Muscle of leg (tissue), 11 donors: ENCODE data around the gene KCP. TPM values are rescaled to one million over a fixed set of nuclear protein-coding genes. Genes with fewer than 3 reads are reported as not detected.
"Not testable (repeated sequence)": the region's sequence is repeated elsewhere in the genome, so short reads cannot be mapped to it uniquely, and the experiment has no call there.

Source experiments
- DNase-seq: peaks from one replicate; pipeline ENCODE4 v3.0.0; 2013
- H3K27ac ChIP-seq: one replicate; pipeline ENCODE4 v1.5.1; 2013; ENCODE audit warnings: mild to moderate bottlenecking, low read length, control low read depth
- H3K27me3 ChIP-seq: one replicate; pipeline ENCODE4 v1.6.1; 2013; ENCODE audit warnings: low read length; ENCODE audit not compliant: control insufficient read depth, insufficient read depth
- H3K36me3 ChIP-seq: one replicate; pipeline ENCODE4 v1.6.1; 2013; ENCODE audit warnings: low read length; ENCODE audit not compliant: control insufficient read depth, insufficient read depth
- H3K4me1 ChIP-seq: one replicate; pipeline ENCODE4 v1.6.1; 2013; ENCODE audit warnings: low read length; ENCODE audit not compliant: control insufficient read depth, insufficient read depth
- H3K4me3 ChIP-seq: one replicate; pipeline ENCODE4 v1.5.1; 2013; ENCODE audit warnings: low read length, control low read depth
- H3K9me3 ChIP-seq: replicated peaks from 2 replicates; pipeline ENCODE4 v1.6.1; 2013; ENCODE audit warnings: low read depth, low read length; ENCODE audit not compliant: control insufficient read depth
- WGBS: methylation state at CpG from one replicate; pipeline ENCODE4 v1.1.5; 2013; ENCODE audit warnings: missing lambda C conversion rate; ENCODE audit not compliant: insufficient coverage; 5-methylcytosine and 5-hydroxymethylcytosine counted together
- polyA plus RNA-seq, 8 donors: library from polyadenylated mRNA; unstranded; fragments of 120-200 nt; gene quantifications; one replicate each; pipeline versions ENCODE4 v1.2.1 to v1.2.3, GENCODE V29; 2013; ENCODE audit warnings: inconsistent platforms in 1 of 8, low replicate concordance in 1 of 8; ENCODE audit not compliant: insufficient read length in 8 of 8, insufficient read depth in 1 of 8
- total RNA-seq: library from RNA; stranded (reverse); fragments of 120-200 nt; gene quantifications from one replicate; pipeline ENCODE4 v1.2.4, GENCODE V29; 2013

Gene KCP
- total and polyA plus RNA-seq, 9 donors = 0.50 to 1.8 (median 1.1) TPM

DNA sequence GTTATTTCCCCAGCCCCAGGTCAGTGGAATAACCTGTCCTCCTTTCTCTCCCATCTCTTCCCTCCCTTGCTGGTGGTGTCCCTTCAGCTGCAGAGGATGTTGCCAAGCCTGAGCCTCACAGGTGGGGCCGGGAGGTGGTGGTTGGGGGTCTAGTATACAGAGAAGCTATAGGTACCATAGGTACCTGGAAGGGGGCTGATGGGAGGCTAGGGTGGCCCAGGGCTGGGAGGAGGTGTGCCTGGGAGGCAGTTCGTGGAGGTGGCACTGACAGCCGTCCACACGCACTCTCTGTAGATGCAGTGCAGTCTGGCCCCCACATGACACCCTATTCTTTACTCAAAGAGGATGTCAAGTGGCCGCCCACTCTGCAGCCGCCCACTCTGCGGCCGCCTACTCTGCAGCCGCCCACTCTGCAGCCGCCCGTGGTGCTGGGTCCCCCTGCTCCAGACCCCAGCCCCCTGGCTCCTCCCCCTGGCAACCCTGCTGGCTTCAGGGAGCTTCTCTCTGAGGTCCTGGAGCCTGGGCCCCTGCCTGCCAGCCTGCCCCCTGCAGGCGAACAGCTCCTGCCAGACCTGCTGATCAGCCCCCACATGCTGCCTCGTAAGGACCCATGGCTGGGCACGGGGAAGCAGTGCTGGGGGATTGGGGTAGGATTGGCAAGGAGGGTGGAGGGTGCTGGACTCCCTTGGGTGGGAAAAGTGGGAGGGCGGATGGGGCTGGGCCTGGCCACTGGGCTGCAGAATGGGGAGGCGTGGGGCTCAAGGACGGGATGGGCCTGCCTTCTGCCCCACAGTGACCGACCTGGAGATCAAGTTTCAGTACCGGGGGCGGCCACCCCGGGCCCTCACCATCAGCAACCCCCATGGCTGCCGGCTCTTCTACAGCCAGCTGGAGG is 36.7 kb upstream of the KCP start:
- no peak for DNase-seq
- 74% methylated on average over 16 of the region's 22 CpGs for WGBS
- no peak overlapping the region for H3K4me3 ChIP-seq

DNA sequence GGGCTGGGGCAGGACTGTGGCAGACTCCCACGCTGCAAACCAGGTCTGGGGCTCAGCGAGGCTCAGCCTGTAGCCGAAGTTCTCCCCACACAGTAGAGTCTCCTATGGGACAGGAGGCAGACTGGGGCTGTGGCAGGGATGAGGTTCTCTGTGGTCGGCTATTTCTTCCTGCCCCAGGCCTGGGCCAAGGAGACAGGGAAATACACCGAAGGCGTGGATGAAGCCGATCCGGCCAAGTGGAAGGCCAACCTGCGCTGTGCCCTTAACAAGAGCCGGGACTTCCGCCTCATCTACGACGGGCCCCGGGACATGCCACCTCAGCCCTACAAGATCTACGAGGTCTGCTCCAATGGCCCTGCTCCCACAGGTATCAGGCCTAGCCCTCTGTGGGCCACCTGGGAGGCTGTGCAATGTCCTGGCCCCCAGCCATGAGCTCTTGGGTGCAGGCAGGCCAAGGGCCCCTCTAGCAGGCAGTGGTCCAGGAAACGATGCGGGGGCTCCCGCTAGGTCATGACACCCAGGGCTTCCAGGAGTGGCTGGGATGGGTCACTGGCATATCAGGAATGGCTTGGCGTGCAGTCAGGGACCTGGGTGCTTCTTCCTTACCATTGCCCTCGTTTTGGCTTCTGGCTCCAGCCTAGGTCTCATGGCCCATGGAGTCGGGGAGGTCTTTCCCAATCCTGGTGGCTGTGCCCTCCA is 35.3 kb upstream of the KCP start:
- Histone ChIP-seq H3K4me3 (no peak overlapping the region), H3K9me3 (no peaks in the 10 kb centered on the region), H3K36me3 (no peaks in the 10 kb centered on the region), H3K4me1 (peaks cover 12% of the 10 kb centered on the region), H3K27me3 (peaks cover 10% of the 10 kb centered on the region), H3K27ac (no peak overlapping the region)
- 85% methylated on average over 18 of the region's 21 CpGs for WGBS
- DNase-seq = no peak

More for the DNA sequence above, 36.7 kb upstream of the KCP start:
- Histone ChIP-seq H3K27ac (no peak overlapping the region), H3K9me3 (no peaks in the 10 kb centered on the region), H3K27me3 (peaks cover 4% of the 10 kb centered on the region), H3K36me3 (peaks cover 7% of the 10 kb centered on the region), H3K4me1 (peaks cover 12% of the 10 kb centered on the region)

DNA sequence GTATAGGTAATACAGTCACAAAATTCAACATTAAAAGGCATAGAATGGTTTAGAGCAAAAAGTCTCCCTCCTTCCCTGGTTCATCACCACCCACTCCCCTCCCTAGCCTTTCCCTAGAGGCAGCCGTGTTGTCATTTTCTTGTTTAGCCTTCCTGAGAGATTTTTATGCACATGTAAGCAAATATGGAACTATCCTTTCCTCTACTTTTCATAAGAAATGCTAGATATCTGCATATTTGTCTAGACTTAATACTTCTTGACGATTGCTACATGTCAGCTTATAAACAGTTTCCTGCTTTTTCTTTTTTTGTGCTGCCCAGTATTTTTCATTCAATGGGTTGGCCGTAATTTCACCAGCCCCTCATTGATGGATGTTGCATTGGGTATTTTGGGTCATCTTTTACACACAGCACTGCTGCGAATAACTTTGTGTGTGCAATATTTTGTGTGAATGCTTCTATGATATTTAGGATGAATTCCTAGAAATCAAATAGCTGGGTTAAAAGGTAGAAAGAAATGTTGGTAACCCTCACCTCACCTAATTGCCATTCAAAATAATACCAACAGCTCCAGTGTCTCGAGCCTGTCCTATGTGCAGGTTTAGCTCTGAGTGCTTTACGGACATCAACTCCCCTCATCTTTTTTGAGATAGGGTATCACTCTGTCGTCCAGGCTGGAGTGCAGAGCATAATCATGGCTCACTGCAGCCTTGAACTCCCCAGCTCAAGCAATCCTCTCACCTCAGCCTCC is 34.2 kb upstream of the KCP start:
- Histone ChIP-seq H3K27me3 (peaks cover 21% of the 10 kb centered on the region), H3K4me3 (no peak overlapping the region), H3K27ac (no peak overlapping the region), H3K4me1 (peaks cover 12% of the 10 kb centered on the region), H3K9me3 (no peaks in the 10 kb centered on the region), H3K36me3 (no peaks in the 10 kb centered on the region)
- DNase-seq = no peak
- WGBS = 65% methylated on average over 2 of the region's 7 CpGs

DNA sequence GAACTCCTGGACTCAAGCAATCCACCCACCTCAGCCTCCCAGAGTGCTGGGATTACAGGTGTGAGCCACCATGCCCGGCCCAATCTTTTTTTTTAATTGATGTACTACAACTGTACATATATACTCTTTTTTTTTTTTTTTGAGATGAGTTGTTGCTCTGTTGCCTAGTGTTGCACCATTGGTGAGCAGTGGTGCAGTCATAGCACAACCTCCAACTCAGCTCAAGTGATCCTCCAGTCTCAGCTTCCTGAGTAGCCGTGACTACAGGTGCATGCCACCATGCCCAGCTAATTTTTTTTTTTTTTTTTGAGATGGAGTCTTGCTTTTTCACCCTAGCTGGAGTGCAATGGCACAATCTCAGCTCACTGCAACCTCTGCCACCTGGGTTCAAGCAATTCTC is 32.7 kb upstream of the KCP start:
- H3K4me3 ChIP-seq, H3K36me3 ChIP-seq, DNase-seq, H3K27ac ChIP-seq, H3K9me3 ChIP-seq: not testable (repeated sequence)
- H3K27me3 ChIP-seq = peaks cover 35% of the 10 kb centered on the region
- H3K4me1 ChIP-seq = peaks cover 11% of the 10 kb centered on the region
- WGBS = no CpG with 5 or more reads among the region's 2 CpGs

DNA sequence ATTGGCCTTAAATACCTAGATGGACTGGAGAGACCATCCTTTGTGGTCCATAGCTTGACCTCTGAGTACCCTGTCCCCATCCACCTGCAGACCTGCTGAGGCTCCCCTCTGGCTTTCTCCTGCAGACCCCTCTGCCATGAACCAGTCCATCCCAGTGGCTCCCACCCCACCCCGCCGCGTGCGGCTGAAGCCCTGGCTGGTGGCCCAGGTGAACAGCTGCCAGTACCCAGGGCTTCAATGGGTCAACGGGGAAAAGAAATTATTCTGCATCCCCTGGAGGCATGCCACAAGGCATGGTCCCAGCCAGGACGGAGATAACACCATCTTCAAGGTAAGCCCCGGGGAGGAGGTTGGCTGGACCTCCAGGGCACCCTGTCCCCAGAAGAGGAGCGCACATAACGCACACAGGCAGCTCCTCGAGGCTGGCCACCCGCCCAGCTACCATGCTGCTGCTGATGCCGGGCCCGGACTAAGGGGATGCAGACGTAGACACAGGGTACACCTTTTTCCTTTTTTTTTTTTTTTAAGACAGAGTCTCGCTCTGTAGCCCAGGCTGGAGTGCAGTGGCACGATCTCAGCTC is 31.5 kb upstream of the KCP start:
- peaks cover 16% of the 10 kb centered on the region for H3K4me1 ChIP-seq
- H3K27ac ChIP-seq = no peak overlapping the region
- no peaks in the 10 kb centered on the region for H3K36me3 ChIP-seq
- 78% methylated on average over 11 of the region's 16 CpGs for WGBS
- DNase-seq = no peak
- peaks cover 45% of the 10 kb centered on the region for H3K27me3 ChIP-seq
- no peak overlapping the region for H3K4me3 ChIP-seq
- H3K9me3 ChIP-seq = no peaks in the 10 kb centered on the region

DNA sequence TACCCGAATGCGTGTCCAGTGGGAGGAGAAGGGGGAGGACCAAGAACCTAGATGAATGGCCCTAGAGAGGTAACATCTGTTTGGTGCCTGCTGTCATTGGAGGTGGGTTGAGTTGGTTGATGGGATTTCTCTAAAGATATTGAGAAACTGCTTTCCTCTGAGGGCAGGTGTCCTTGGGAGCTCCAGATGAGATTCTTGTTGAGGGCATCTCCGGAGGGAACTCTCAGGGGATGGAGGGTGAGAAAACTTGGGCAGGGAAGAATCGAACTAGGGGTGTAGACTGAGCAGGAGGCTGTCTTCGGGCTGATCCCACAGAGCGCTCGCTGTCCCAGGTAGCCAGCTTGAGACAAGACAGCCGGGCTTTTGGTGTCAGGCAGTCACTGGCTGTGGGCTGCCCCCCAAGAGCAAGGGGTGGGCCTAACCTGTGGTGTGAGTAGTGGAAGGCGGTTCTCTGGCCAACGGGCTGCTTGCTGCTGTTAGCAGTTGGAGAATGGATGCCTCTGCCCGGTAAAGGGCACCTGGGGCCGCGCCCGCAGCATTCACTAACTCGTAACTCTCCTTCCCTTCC is 30.9 kb upstream of the KCP start:
- 74% methylated on average over 8 of the region's 15 CpGs for WGBS

DNA sequence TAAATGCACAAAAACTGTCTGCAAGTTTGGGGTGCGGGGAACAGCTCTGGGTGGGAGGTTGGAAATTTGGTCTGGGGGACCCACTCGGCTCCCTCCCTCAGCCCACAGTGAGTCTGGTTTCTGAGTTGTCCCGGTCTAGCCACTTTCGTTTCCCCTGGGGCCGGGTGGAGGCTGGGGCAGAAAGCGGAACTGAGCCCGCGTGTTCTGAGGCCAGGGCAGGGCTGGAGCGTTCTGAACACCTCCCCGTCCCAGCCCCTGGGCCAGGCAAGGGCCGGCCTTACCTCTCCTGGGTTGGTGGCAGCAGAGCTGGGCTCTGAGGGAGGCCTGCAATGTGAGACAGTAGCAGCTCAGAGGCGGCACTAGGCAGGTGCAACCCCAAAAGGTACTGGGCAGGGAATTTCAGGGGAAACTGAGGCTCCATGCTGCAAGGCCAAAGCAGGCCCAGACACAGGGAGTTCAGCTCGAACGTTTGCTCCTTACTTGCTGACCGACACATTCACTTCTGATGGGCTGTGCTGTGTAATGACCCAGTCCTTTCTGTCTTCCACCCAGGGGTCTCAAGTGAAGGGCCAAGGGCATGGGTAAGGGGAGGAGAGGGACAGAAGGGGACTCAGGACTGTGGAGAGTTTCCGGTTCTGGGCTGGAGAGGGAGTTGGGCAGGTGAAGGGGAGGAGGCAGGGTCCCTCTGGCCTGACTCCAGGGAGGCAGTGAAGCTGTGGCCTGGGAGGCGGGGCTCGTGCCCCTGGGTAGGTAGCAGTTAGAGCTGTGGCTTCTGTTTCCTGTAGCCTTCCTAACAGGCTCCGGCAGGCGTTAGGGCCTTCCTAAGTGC is 30.2 kb upstream of the KCP start:
- H3K9me3 ChIP-seq = no peaks in the 10 kb centered on the region
- H3K4me3 ChIP-seq = no peak overlapping the region
- H3K4me1 ChIP-seq = peaks cover 16% of the 10 kb centered on the region
- H3K36me3 ChIP-seq = no peaks in the 10 kb centered on the region
- DNase-seq = peak; percentile 65
- 59% methylated on average over 13 of the region's 20 CpGs for WGBS
- H3K27me3 ChIP-seq = peaks cover 56% of the 10 kb centered on the region
- H3K27ac ChIP-seq = no peak overlapping the region

More for the DNA sequence above, 30.9 kb upstream of the KCP start:
- H3K27me3 ChIP-seq = peaks cover 52% of the 10 kb centered on the region
- H3K9me3 ChIP-seq = no peaks in the 10 kb centered on the region
- H3K4me1 ChIP-seq = peaks cover 16% of the 10 kb centered on the region
- no peak overlapping the region for H3K27ac ChIP-seq
- no peaks in the 10 kb centered on the region for H3K36me3 ChIP-seq
- DNase-seq = no peak
- no peak overlapping the region for H3K4me3 ChIP-seq

DNA sequence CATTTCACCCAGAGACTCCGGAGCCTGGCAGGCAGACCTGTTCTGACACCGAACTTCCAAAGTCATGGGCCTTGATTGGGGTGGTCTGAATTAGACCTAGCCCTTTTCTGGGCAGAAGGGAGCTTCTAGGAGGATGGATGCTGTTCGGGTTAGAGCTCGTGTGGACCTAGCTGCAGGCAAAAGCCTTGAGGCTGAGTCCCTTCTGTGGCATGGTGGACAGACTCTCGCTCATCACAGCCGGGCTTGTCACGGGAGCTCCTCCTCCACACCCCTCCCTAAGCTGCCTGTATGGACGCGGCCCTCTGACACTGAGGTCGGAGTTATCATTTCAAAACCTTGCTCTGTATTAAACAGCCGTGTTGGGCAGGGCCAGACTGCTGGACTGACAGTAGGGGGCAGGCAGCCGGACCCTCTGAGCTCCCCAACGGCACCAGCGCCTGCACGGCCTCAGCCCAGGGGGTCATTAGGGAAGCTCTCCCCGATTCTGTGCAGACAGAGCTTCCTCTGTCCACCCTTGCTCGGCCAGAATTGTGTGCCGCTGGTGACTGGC is 29.4 kb upstream of the KCP start:
- DNase-seq = no peak
- WGBS = 65% methylated on average over 14 of the region's 18 CpGs
- Histone ChIP-seq H3K4me1 (peaks cover 19% of the 10 kb centered on the region), H3K4me3 (no peak overlapping the region), H3K9me3 (no peaks in the 10 kb centered on the region), H3K27me3 (peaks cover 61% of the 10 kb centered on the region), H3K36me3 (no peaks in the 10 kb centered on the region), H3K27ac (no peak overlapping the region)
